Breast epithelium (tissue), 3 donors: ENCODE results near the gene KIAA0513.

Experiments used
- POLR2AphosphoS5 ChIP-seq, 3 donors: sonication (generic); formaldehyde crosslinking; IDR thresholded peaks; one replicate each; pipeline ENCODE4 v1.6.1; 2017; ENCODE audit warnings: antibody characterized with exemption in 3 of 3
- TF ChIP-seq, protein P1 (sequence below), 3 donors: fragments of 450-650 bp; IDR thresholded peaks; one replicate each; pipeline ENCODE4 v1.5.1; 2016 to 2017; ENCODE audit warnings: antibody characterized with exemption in 3 of 3, mild to moderate bottlenecking in 3 of 3, moderate library complexity in 3 of 3

DNA sequence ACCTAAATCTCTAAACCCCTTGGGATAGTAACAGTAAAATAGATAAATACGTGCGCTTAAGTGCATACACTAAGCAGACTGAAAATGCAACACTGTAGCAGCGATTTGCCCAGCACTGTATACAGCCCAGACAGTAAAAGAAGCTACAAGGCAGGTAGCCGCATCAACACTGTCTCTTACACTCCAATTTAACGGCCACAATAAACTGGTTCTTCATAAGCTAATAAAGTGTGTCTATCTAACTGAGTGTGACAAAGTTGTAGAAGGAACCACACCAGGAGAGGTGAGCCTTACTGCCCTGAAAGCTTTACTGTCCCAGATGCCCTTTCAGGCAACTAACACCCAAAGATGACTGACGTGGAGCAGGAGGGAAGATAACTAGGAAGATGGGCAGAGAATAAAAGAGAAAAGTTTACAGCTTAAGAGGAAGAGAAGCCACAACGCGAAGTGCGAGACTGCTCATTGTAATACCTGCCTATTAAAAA is 17.1 kb upstream of the KIAA0513 start:
- TF ChIP-seq POLR2AphosphoS5 (IDR thresholded peaks at IDR 0.05), result no peak
- TF ChIP-seq, protein P1, sequence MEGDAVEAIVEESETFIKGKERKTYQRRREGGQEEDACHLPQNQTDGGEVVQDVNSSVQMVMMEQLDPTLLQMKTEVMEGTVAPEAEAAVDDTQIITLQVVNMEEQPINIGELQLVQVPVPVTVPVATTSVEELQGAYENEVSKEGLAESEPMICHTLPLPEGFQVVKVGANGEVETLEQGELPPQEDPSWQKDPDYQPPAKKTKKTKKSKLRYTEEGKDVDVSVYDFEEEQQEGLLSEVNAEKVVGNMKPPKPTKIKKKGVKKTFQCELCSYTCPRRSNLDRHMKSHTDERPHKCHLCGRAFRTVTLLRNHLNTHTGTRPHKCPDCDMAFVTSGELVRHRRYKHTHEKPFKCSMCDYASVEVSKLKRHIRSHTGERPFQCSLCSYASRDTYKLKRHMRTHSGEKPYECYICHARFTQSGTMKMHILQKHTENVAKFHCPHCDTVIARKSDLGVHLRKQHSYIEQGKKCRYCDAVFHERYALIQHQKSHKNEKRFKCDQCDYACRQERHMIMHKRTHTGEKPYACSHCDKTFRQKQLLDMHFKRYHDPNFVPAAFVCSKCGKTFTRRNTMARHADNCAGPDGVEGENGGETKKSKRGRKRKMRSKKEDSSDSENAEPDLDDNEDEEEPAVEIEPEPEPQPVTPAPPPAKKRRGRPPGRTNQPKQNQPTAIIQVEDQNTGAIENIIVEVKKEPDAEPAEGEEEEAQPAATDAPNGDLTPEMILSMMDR (IDR thresholded peaks at IDR 0.05), result no peak
